Left forelimb (tissue), 1 donor: Measurements from ENCODE around the gene TRMO.

Experiments used
- DNase-seq: peaks from one replicate; pipeline ENCODE4 v3.0.0-alpha.2; 2018; ENCODE audit warnings: low spot score

TRMO gene

DNA sequence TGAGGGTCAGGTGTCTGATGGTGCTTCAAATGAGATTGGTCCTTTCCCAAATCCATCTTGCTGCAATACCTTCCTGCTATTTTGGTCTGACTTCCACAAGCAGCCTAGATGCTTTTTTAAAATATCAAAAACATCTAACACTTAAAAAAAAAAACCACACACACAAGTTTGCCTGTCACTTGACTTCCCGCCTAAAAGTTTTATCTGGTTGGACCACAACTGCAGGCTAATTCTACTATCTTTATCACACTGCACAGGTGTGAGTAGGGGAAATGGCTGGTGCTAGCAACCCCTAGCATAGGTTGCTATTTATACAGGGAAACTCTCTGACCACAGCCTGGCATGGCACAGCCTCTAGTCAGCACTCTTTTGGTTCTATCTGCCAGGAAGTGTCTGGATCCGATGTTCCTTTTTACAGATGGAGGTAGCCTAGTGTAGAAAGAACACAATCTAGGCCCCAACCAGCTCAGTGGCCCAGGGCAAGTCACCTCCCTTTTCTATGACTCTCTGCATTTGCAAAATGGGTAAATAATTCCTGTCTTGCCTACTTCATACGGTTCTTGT, 15.9 kb upstream of the TRMO start, which contains the start of gene HEMGN:
HEMGN (minus strand) TSS at position 92 of the 564 bp plus-strand sequence; CDS start at position 56, 36 bp downstream.
- no peak for DNase-seq

DNA sequence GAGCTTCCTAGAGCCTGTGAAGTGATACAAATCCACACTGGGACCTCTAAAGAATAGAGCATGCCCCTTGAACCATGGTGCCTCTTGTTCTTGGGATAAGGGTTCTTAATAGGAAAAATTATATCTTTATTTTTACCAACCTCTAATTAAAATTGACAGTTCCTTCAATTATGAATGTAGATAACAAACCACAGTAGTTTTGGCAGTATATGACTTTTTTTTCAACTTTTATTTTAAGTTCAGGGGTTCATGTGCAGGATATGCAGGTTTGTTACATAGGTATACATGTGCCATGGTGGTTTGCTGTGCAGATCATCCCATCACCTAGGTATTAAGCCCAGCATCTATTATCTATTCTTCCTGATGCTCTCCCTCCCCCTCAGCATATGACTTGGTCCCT, 14.7 kb upstream of the TRMO start:
- DNase-seq: no peak

DNA sequence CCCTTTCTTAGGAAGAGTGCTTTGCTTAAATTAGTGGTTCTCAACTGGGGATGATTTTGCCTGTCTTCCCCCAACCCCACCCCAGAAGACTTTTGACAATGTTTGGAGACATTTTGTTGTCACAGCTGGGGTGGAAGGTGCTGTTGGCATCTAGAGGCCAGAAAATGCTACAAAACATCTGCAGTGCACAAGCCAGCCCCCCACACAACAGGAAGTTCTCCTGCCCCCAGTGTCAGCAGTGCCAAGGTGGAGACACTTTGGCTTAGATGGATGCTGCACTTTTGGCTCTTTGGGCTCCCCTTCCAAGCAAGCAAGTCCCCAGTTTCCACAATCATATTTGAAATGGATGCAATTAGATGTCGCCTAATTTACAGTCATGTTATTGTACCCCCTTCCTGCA, 13.0 kb upstream of the TRMO start:
- no peak for DNase-seq

DNA sequence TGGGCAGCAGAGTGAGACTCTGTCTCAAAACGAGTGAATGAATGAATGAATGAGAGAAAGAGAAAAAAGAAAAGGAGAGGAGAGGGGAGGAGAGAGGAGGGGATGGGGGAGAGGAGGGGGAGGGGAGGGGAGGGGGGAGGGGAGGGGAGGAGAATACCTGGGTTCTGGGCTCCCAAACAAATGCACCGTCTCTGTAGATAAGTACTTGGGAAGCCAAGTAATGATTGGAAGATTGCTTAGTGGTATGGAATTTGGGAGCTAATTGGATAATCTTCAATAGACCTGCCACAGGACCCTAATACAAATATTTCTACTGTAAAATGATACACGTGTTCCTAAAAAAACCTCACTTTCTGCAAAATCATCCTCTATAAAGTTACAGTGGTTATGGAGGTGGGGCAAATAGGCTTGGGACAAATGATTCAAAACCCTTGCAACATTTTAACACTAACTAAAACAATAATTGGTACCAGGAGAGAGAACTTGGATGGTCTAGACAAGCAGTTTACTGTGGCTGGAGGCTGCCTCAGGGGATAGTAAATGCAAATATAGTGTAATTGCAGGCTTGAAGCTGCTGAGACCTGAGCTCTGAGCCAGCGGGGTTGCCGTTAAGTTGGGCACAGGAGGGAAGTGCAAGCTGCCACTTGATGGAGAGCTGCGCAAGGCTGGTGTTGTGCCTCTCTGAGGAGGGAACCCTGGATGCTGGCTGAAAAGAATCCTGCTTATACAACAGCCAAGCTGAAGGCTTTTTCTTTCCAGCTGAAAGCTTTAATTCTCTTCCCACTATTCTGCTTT, 12.2 kb upstream of the TRMO start:
- DNase-seq: no peak

DNA sequence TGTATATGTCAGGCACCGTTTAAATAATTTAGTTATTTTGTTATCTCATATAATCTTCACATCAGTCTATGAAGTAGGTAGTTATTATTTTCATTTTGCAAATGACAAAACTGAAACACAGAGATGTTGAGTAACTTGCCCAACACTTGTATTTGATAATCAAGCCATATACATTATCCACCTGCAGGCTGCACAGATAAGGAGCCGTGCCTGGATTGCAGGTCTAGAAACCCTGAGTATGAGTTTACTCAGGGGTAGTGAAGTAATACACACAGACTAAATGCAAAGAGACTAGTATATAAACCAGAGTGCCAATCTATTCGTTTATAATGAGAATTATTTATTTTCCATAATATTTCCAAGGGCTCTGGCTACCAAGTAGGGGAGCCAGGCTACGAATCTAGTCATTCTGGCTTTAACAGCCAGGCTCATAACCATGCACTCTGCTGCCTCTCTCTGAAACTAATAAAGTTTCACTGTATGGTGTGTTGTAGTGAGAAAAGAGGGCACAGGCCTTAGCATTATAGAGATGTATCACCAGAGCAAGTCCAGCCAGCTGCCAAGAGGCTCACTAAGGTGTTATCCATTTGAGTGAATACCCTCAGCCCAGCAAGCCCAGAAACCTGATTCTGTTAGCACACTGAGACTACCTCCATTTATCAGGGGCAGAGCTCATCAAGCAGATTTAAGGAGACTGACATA, 11.1 kb upstream of the TRMO start:
- DNase-seq: no peak

DNA sequence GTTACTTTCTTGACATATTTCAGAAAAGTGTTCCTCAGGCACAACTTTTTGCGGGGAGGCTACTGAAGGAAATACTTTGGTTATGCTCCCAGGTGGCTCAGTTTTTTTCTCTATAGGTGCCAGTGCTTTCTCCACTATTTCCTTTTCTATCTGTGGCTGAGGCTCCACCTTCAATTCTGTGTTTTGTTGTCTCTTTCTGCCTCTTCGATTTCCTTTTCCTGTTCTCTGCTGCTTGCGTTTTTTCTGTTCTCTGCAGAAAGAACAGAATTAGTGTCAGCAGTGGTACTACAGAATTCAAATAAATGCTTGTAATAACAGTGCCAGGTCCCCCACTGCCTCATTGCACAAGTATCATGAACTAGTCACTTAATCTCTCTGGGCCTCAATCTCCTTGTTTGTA, 8.7 kb upstream of the TRMO start:
- no peak for DNase-seq

DNA sequence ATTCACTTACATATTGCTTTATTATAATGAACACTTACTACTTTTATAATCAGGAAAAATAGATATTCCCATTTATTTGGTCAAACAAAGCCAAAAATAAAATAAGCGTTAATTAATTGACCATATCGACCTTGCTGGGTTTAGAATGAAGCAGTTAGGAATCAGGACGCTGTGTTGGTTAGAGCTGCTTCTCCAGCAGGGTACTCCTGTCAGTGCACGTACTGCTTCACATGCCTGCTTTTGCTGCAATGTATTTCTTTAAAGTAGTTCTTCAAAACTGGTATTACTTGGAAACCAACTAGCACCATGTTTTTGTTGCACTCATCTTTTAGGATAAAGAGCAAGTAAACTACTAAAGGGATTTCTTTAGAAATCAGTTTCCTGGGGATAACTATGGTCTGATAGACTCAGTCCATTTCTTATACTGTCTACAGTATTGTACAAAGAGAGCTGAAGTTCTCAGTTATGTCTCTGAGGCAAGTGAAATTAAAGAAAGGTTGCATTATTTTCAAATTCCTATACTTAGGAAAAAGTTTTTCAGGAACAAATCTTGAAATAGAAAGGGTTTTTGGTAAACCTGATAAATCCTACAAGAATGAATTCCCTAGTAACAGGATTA, 6.8 kb upstream of the TRMO start:
- DNase-seq: no peak

DNA sequence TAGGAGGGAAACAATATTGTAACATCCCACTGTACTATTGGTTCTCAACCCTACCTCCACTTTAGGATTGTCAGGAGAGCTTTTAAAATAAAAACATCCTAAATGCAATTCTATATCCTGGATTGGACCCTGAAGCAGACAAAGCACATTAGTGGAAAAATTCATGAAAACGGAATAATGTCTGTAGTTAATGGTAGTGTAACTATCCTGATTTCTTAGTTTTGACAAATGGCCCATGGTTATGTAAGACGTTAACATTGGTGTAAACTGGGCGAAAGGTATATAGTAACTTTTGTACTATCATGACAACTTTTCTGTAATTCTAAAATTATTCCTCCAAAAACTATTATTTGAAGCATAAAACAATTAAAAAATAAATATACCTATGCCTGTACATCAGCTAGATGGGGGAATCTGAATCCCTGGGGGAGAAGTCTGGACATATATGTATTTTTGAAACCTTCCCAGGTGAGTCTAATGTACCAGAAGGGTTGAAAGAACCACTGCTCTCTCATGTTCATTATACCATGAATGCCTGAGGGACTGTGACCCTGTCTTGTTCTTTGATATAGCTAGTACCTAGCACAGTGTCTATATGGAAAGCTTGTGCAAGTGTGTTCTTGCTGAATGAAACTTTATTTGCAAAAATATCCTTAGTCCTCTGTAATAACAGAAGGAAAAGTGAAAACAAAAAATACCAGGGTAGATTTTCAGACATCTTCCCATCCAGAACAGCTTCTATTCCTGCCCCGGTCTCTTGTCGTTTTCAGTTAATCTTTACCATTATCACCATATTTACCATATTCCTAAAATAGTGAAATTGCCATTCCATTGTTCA, 3.4 kb upstream of the TRMO start:
- no peak for DNase-seq

DNA sequence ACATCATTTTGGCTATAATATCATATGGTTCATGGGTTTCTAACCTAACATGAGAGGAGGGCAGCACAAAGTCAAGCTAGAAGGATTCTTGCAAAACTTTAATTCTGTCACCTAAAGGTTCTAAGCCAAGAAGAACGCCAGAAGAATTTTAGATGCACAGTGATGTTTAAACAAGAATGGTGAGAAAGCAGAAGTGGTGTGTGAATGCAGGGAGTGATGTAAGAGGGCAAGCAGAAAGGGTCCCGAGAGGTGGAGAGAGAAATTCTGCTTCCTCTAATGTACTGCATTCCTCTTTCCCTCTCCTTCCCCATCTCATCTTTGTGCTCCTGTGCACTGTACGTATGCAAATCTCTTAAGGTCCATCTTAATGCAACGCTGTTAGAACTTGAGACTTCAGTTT, 2.1 kb upstream of the TRMO start:
- no peak for DNase-seq

DNA sequence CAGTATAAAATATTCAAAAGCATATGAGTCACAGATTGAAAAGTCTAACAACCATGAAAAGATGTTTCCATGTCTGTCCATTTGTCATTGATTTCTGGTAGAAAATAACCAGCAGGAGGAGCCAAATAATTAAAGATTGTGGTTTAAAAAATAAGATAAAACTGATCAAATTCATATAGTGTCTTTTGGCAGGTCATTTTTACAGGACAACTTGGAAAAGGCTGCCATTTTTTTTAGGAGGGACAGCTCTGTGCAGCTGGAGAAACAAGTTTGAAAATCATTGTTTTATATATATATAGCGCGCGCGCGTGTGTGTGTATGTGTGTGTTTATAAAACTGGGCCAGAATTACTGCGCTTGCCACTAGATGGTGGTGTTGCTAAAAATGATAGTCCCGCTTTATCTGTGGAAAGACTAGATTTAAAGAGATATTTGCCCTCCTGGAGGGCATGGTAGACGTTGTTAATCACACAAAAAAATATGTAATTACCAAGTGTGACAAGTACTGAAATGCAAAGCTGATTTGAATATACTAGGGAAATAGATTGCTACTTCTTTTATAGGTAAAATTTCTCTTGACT, 1.3 kb upstream of the TRMO start:
- peak; percentile 77 for DNase-seq

DNA sequence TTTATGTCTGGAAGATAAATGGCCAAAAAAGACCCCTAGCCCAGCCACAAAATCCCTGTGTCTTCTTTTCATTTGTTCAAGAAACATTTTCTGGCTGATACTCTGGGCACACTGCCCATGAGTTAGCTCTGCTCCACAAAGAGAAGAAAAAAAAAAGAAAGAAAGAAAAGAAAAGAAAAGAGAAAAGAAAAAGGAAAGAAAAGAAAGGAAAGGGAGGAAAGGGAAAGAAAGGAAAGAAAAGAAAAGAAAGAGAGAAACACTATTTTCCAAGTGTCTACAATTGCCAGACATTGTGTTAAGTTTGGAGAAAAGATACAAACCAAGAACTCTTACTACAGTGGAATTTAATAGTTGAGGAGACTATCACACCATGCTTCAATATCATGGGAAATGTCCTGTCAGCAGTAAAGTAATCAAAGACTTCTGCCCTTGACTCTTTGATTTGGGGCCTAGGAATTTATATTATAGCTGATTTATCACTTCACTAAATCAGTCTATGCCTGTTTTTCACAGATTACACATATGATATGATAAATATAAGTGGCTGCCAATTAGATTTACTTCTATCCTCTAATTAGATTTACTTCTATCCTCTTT, 3.0 kb downstream of the TRMO start:
- no peak for DNase-seq

DNA sequence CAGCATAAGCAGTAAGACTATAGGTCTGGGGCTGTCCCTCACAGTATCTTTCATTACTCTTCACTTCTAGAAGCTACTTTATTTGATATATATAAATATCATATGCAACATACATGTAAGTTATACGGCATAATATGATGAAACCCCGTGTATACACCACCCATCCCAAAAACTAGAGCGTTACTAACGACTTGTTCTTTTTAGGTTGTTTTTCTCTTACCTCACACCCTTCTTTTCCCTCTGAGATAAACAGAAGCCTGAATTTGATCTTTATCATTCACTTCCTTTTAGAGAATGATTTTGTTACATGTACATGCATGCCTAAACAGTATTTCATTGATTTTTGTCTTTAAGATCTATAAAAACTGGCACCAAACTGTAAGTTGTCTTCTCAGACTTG, 3.7 kb downstream of the TRMO start:
- DNase-seq: no peak

DNA sequence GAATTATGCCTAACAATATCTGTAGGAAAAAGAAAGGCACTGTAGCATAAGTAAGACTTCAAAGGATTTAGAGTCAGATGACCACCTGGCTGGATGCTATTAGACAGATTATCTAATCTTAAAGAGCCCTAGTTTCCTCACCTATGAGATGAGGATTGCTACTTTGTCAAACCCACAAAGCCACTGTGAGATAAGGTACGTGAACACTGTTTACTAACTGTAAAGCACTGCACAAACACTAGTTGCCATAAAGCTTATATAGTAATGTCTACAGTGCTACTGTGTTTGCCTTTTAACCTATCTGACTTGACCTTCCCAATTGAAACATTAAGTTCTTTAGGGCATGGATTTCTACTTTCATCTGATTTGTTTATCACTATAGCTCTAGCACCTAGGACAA, 10.3 kb downstream of the TRMO start:
- no peak for DNase-seq

DNA sequence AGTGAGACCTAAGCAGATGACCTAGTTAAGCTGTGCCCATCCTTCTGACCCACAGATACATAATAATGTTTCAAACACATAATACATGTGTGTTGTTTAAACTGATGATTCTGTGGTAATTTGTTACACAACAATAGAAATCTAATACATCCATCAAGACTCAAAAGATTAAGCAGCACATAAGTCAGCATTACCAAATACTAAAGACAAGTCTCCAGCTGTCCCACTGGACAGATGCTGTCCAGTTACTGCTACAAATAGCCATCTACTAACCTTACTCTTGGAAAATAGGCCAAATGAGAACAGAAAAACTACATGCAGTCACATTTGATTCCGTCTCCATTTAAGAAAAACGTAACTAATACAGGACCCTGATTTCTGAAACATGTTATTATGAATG, 10.8 kb downstream of the TRMO start:
- DNase-seq: no peak

DNA sequence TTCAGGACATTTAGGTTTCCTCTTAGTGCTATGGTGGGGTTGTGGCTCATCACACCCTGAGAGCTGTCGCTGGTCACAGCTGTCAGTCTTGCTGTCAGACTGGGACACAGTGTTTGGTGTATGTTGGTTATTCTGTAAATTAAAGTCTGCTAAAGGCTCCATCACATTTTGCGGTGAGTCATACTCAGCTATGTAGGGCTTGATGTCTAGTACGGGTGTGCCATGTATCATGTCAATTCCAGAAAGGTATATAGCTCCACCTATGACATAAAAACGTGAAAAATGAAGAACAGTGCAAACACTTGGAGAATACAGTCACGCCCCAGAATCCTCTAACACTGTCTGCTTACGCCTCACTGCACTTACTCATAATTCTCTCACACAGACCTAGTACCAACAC, 11.9 kb downstream of the TRMO start:
- DNase-seq: no peak

DNA sequence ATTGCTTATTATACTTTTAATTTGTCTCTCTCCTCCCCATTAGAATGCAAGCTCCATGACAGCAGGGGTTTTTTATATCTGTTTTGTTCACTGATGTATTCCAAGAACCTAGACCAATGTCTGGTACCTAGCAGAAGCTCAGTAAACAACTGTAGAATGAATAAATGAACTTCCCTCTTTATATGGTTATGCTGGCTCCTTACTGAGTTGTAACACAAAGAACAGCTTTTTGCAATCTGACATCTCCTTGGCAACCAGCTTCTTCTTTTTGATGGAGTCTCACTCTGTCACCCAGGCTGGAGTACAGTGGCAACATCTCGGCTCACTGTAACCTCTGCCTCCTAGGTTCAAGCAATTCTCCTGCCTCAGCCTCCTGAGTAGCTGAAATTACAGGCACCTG, 13.6 kb downstream of the TRMO start:
- no peak for DNase-seq

DNA sequence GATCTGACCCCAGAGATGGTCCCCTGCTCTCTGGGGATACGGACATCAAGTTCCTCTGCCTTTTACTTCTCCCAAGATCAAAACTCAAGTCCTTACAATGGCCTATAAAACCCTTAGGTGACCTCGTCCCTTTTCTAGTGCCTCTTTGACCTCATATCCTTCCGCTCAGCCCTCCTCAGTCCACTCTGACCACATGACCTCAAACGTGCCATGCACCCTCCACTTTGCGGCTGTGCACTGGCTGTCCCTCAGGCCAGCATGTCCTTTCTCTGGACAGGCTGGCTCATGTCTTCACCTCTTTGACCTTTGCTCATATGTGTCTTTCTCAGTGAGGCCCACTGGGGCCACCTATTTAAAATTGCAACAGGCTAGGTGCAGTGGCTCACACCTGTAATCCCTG, 14.7 kb downstream of the TRMO start:
- no peak for DNase-seq

DNA sequence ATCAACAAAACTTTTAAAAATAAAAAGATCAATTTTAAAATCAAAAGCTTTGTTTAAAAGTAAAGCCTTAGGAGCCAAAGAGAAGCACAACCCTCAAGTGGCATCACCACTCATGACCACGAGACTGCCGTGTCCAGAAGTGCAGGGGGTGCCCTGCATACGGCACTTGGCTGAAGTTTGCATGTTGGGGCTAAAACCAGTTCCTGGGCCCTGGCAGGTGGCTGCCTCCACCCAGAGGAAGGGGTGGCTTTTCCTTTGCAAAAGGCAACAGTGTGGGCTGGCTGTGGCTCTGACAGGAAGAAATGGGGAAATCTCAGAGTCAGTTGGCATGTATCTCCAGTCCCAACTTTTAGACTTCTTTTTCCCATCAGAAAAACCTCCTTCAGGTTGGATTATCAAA, 15.3 kb downstream of the TRMO start:
- no peak for DNase-seq

DNA sequence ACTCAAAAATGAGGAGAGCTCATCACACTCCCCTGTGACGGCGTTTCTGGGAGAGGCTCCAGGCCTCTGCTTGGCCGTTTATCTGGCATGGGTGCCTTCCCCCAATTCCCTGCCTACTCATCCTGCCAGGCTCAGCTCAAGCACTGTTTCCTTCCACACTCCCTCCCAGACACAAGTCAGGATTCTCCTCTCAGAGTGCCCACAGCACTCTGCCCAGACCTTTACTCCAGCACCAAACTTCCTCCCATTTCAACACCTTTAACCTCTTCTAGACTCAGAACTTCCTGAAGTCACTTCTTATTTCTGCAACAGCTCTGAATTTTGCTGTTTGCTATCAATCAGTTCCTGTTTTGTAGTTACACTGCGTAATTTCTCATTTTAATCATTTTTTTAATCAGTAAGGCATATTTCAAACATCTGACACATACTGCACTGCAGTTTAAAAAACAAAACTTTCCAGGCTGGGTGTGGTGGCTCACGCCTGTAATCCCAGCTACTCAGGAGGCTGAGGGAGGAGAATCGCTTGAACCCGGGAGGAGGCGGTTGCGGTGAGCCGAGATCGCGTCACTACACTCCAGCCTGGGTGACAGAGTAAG, 16.0 kb downstream of the TRMO start:
- no peak for DNase-seq

DNA sequence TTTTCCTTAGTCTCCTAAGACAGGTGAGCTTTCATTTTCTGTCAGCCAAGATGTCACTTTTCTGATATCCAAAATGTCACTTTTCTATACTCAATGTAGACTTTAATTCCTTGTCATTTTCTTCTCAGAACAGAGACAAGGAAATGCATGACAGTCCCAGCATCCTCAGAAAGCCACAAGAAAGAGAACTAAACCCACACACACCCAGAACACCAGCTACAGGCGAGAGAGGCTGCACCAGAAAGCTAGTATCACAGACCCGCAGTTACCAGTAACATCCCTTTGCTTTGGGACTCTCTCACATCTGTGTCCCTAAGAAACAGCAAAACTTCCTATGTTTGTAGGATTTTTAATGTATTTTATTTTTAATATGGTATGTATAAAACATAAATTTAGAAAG, 17.1 kb downstream of the TRMO start:
- DNase-seq: no peak

DNA sequence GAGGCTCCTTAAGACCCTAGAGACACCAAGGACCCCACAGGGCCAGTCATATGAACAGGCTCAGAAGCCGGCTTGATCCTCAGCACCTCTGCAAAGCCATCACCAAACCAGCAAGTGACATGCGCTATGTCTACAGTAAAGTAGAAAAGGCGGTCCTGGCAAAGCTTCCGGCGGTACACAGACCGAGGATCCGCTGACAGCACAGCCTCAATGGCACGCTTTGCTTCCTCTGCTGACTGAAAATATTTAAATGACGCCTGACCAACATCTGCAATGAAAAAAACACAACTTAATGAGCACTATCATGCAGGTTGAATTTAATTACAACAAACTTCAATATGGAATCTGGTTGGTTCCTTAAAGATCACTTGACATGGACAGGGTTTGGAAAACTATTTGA, 17.6 kb downstream of the TRMO start:
- no peak for DNase-seq
